HG03066 (cell line): ENCODE results near the gene MSI2.
"Not testable (repeated sequence)": the region's sequence is repeated elsewhere in the genome, so short reads cannot be mapped to it uniquely, and the experiment has no call there.

Experiments used
- ATAC-seq: cut with Tn5 transposase; IDR thresholded peaks from one replicate; pipeline ENCODE4 v1.9.1; 2021; ENCODE audit warnings: low read depth; ENCODE audit not compliant: unreplicated experiment

MSI2 gene

DNA sequence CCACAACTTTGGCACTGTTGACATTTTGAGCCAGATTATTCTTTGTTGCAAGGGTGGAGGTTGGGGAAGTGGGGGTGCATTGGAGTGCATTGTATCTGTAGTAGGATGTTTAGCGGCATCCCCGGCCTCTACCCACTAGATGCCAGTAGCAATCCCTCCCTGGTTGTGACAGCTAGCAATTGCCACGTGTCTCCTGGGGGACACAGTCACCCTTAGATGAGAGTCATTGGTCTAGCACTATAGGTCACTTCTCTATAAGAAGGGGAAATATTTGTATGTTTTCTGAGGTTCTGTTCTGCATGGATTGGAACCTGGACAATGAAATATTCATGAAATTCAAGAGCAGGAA is 32.4 kb downstream of the MSI2 start:
- ATAC-seq, result no peak

DNA sequence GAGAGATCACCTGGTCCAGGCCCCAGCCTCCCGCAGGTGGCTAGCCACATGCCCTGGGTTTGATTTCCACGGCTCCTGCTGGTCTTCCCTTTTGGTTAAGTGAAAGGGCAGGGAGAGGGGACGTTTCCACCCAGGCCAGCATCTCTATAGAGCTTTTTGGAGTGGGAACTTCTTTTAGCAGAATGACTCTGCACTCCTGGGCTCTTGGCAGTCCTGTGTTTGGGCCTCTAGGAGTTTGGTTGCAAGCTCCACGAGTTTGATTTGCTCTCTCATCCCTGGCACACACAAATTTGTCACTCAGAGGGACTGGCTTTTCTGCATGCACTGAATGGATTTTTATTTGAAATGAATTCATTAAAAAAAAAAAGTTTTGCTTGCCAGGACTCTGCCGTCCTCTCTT is 32.8 kb downstream of the MSI2 start:
- no peak for ATAC-seq

DNA sequence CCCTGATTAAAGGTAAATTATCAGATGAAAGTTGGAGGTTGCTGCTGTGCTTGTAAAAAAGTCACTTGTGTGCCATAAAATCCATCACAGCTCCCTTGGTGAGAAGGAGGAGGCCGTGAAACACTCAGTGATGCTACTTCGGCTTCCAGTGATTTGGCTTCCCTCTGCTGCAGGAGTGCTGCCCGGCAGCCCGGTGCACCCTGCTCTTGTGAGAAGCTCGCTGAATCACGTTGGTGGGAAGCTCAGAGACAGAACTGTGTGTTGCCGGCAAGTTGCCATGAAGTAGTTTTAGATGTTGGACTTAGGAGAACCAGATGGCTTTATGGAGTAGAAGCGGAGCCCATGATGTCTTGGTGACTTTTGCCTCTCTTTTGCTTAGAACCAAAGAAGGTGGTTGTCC is 33.3 kb downstream of the MSI2 start:
- ATAC-seq, result no peak

DNA sequence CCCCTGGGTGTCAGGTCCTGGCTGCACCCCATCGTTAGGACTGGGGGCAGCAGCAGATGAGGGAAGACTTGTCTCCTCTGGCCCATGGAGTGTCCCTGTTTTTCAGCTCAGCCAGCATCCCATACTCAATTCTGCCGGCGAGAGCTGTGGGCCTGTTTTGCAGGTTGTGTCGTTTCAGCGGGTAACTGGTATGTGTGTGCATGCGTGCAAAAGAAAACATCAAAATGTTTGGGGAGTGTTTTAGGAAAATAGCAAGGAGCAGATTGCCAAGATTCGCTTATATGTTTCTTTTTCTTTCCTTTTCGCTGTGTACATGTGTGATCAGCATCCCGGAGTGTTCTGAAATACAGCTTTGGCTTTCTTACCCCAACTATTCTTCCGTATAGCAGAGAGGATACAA is 34.7 kb downstream of the MSI2 start:
- ATAC-seq, result no peak

DNA sequence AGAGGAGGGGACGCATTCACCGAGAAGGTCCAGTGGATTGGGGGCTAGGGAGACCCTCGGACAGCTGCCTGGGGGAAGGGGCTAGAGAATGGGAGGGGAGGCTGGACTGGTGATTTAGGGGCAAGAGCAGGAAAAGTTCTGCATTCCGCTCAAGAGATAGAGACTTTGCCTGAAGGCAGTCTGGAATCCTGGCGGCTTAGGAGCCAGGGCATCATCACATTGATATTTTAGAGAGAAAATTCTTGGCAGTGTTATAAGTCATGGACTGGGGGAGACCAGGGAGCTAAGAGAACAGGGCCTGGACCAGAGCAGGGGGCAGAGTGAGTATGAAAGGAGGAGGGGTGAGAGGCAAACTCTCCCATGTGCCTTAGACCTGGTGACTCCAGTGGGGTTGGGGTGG is 35.8 kb downstream of the MSI2 start:
- no peak for ATAC-seq

DNA sequence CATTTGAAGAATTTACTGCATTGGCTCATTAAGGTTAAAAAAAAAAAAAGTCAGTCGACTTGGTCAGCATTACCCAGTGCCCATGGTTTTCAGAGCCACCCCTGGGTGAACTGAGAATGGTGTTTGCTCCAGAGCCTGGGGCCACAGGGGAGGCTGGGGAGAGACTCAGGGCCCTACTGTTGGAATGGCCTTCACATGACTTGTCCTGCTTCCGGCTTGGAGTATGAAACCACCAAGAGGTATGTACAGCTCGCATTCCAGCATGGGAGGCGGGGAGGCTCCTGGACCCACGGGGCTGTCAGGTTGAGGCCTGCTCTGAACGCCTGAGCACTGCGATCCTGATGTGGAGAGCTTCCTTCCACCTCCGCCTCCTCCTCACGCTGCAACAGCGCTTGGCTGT is 36.8 kb downstream of the MSI2 start:
- no peak for ATAC-seq

DNA sequence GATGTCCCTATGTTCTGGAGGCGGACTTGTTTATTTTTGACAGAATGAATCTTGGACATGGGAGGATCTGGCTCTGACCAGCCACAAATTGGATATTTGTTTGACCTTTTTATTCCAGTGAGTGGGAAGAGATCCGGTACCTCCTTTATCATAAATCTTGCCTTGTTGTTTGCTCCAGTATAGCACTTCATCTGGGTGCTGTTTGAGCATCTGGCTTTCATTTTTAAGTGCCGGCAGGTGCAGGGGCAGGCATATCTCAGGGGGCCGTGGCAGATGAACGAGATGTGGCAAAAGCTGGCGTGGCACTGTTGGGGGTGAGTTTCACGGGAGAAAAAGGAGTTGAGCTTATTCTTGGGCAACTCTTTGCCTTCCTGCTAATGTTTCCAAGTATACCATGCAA is 37.8 kb downstream of the MSI2 start:
- ATAC-seq, result no peak

DNA sequence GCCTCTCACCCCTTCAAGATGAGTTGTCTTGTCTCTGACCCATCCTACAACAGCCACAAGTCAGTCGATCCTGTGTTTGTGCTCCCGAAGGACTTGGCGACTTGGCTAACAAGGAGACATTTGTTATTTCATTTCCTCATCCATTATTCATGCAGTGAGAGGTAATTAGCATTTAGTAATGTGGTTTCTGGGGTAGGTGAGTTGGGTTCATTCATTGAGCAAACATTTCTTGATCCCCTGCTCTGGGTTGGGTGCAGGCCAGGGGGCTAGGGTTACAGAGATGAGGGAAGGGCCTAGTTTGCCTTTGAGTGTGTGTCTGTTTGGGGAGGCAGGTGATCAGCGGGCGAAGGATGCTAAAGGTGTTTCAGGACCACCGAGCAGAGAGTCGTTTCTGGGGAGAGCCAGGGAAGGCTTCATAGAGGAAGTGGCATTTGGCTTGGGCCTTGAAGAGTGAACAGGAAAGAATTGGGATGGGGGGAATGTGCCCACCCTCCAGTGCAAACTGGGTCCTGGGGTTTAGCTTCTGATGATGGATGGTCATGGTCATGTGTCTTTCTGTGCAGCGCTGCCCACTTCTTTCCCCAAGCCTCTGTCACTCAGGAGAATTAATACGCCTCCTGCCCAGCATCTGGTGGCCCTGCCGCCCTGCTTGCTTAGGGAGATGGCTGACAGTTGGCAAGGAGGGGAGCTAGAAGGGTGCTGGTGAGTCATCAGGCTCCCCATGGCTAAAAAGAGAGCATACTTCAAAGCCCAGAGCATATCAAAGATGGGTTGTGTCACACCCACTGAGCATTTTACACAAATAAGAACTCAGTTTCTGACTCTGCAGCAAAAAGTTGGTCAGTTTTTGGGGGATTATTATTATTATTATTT is 38.5 kb downstream of the MSI2 start:
- no peak for ATAC-seq

DNA sequence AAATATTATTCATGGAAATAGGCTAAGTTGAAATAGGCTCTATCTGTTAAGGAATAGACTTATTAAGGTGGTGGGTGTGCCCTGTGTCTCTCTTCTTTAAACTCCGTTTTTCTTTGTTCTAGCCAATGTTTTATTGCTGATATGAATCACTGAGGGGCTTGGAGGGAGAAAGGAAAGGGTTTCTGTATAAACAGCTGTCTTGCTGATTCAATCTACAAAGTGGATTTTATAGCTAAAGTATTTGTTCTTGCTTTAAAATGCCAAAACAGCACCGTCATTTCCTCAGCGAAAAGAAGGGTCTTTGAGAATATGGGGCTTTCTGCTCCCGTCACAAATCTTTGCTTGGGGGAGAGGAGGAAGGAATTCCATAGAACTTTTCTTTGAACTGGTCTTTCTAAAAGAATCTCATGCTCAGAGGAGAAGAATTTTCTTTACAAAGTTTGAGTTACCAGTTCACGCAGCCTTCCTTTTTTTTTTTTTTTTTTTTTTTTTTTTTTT is 39.3 kb downstream of the MSI2 start:
- ATAC-seq, result no peak

DNA sequence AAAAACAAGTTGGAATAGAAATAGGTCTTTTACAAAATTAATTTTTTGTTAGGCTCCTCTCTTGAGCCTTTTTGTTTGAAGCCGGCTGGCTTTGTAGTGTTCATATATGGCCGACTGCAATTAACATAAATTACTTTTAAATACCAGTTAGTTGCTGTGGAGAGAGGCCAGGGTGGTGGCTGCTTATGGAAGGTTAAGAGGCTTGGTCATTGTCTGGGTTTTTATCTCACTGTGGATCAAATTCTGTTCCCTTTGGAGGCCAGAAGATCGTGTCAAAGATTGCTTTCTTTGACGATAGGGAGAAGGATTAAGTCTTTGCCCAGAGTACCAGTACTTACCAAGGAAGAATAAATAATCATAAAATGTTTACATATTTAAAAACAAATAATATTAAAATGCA is 39.9 kb downstream of the MSI2 start:
- no peak for ATAC-seq

DNA sequence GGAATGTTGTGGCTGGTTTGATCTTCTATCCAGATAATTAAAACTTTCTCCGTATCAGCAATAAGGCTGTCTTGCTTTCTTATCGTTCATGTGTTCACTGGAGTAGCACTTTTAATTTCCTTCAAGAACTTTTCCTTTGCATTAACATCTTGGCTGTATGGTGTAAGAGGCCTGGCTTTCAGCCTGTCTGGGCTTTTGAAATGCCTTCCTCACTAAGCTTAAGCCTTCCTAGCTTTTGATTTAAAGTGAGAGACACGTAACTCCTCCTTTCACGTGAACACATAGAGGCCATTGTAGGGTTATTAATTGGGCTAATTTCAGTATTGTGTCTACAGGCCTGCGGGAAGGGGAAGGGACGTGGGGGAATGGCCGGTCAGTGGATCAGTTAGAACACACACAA is 42.9 kb downstream of the MSI2 start:
- no peak for ATAC-seq

DNA sequence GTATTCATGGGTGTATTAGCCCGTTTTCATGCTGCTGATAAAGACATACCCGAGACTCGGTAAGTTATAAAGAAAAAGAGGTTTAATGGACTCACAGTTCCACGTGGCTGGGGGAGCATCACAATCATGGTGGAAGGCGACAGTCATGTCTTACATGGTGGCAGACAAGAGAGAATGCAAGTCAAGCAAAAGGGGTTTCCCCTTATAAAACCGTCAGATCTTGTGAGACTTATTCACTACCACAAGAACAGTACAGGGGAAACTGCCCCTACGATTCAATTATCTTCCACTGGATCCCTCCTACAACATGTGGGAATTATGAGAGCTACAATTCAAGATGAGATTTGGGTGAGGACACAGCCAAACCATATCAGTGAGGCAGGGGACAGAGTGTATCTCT is 44.3 kb downstream of the MSI2 start:
- ATAC-seq, result not testable (repeated sequence)

DNA sequence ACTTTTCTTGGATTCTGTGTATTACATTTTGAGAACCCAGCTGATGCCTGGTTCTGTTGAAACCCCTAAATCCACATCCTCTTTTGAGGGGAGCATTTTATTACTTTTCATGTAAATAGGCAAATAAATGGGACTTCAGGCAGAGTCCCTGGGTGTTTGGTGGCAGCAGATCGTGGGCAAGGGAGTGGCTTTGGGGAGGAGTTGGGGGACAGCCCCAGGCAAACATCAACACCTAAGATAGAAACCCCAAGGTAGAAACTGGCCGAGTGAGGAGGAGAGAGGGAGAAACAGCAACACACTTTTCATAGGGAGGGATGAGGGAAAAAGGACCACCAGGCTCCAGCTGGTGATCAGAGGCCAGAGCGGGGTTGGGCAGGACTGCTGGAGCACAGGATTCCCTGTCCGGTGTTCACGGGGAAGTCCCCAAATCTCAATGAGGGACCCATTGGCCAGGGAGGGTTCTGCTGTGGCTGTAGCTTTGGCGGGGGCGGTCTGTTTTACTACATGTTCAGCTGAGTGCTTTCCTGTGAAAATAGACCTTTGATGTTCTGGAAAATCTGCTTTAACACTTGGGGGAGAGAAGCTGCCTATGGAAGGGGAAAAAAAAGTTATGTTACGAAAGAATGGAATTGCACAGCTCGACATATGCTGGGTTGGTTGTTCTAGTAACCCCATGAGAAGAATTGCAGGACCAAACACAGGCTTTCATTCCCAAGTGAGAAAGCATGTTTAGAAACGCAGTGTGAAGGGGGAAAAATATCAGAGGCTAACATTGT is 46.6 kb downstream of the MSI2 start:
- no peak for ATAC-seq

DNA sequence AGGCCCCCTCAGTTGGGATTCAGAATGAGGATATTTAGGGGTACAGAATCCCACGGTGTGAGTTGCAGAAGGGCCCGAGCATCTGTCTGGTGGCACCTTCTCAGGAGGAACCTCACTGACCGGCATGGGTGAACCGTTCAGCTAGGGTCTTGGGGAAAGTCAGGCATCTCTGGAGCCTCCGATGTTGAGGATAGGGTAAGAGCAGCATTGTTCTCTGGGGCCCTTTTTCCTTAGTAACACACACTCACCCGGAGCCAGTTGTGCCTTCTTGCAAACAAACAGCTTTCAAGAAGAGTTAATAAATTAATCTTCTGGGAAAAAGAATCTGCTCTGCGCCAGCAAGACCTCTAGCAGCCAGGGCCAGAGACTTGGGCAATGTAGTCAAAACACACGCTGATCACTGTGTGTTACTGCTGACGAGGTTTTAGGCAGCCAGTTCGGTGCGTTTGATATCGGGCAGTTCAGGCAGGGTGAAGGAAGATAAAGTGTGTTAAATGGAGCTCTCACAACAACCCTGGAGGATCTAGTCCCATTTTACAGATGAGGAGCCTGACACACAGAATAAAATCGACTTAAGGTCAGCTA is 48.9 kb downstream of the MSI2 start:
- no peak for ATAC-seq

DNA sequence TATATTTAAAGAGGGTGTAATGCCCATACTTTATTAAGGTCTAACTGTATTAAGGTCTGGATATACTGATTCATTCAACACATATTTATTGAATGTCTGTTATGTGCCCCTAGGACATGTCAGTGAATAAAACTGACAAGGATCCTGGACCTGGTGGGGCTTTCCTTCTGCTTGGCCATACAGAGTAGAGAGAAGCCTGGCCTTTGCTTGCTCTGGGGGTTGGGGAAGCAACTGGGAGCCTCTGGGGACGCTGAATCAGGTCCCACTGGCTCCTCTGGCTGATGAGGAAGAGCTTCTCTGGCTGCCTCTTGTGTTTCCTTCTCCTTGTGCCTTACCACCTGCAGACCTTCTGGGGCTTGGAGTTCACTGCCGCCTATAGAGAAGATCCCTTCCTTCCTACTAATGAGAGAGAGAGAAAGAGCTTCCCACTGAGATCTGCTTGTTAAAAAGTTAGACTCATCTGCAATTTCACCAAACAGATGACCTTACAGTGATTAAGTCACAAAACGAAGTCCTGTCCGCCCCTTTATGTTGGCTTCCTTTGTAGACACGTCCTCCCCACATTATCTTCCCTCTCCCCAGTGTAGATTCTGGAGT is 49.7 kb downstream of the MSI2 start:
- ATAC-seq, result no peak

DNA sequence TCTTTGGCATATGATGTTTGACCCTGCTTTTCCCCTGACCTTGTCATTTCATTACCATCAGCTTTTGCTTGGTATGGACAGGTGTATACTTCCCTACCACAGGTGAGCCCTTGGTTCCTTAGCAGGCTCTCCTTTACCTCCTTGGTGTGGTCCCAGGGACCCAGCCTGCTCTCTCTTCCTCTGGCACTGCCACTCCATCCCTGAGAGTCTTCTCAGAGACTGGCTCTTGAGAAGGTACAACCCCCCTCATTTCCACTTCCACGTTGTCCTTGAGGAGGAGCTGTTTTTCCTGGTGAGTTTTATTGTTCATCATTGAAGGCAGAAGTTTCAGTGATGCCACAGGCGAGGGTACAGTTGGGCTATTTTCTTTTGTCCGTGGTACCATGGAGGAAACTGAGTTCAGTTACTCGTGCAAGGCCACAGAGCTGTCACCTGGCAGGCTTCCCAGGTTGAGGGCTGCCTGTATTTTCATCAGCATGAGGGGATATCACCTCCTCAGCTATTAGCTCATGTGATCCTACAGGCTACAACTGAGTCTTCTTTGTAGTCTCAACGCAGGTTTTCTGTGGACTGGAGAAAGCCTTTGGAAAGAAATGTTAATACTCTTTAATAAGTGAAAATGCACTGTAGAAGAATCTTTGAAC is 52.3 kb downstream of the MSI2 start:
- no peak for ATAC-seq

DNA sequence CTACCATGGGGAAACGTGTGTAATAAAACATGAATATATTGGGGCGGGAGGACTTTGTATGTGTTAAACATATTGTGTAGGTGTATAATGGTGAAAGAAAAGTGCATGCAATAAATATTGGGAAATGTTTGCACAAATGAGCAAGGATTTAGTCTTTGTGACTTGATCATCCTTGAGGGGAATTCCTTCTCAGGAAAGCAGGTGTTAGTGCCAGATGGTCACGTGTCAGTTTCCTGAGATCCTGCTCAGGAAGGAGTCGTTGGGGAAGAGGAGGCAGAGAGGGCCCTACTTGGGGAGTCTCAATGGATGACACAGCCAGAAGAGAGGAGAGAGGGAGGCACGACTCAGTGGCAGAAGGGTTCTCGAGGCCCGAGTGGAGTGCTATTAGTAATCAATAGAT is 53.2 kb downstream of the MSI2 start:
- ATAC-seq, result no peak

DNA sequence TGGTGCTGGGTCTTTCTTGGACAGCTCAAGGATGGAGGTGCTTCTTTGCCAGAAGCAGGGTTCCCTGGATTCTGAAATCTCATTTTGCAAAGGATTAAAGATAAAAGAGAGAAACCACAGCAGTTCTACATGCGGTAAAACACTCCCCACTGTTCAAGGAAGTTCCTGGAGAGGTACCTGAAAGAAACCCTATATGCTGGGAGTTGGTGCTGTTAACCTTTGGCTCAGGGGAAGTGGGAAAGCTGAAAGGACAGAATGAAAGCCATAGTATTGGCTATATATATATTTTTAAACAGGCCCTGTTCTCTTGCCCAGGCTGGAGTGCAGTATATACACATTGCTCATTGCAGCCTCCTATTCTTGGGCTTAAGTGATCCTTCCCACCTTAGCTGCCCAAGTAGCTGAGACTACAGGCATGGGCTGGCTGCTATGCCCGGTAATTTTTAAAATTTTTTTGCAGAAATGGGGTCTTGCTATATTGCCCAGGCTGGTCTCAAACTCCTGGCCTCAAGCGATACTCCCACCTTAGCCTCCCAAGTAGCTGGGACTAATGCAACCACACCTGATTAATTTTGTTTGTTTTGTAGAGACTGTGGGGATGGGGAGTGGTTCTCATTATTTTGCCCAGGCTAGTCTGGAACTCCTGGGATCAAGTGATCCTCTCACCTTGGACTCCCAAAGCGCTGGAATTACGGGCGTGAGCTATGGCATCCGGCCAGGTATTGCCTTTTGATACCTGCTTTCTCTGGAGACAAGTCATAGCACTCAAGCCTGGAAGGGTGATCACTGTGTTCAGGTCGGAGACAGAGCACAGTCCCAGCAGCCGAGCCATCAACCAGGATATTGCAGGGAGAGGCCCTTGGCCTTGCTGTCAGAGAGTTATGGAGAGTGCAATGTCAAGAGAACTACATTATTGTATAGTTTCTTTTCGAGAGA is 55.2 kb downstream of the MSI2 start:
- no peak for ATAC-seq

DNA sequence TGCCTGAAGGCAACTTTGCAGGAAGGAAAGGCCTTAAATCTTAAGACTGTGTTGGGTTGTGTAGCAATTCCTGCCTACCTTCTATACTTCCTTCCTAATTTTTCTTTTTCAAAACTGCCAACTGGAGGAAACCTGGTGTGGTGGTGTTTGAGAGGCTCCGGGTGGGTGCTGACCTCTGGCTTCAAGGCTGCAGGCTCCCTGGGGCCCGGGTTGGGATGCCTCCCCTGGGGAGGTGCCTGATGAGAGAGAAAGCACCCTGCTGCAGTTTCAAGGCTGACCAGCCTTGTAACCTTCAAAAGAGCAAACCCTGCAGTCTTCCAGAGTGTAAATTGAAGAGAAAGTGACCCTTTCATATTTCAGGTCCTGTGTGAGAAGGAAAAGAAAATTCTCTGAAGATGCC is 55.9 kb downstream of the MSI2 start:
- ATAC-seq, result no peak
